Activated gamma-delta T cell (primary cell): ENCODE results near the gene NACAD.

ENCODE experiments used
- DNase-seq: peaks from one replicate; lab custom pipeline; 2025; lab: John Stamatoyannopoulos, UW

Gene NACAD

GRCh38 chr7:45074528-45075354 is 14.0 kb downstream of the NACAD start:
- no peak for DNase-seq

GRCh38 chr7:45073786-45074527 is 14.8 kb downstream of the NACAD start:
- DNase-seq, result no peak

- no peak for DNase-seq
These were observed 15.6 kb downstream of the NACAD start for GRCh38 chr7:45073031-45073785.

GRCh38 chr7:45072131-45073030 is 16.4 kb downstream of the NACAD start:
- DNase-seq, result no peak

GRCh38 chr7:45071528-45071927 is 17.2 kb downstream of the NACAD start:
- DNase-seq, result no peak

- no peak for DNase-seq
These were observed 18.5 kb downstream of the NACAD start for GRCh38 chr7:45070254-45070642.

- no peak for DNase-seq
These were observed 19.1 kb downstream of the NACAD start for GRCh38 chr7:45069444-45070253.

- DNase-seq, result no peak
These were observed 20.3 kb downstream of the NACAD start for GRCh38 chr7:45068236-45069023.

GRCh38 chr7:45067582-45067981 is 21.2 kb downstream of the NACAD start:
- no peak for DNase-seq

- DNase-seq, result no peak
These were observed 22.4 kb downstream of the NACAD start for GRCh38 chr7:45066409-45066808.

- DNase-seq, result no peak
These were observed 23.5 kb downstream of the NACAD start for GRCh38 chr7:45065031-45065995.

- no peak for DNase-seq
These were observed 24.6 kb downstream of the NACAD start for GRCh38 chr7:45064047-45064725.

- no peak for DNase-seq
These were observed 26.9 kb downstream of the NACAD start for GRCh38 chr7:45061806-45062425.

- no peak for DNase-seq
These were observed 27.4 kb downstream of the NACAD start for GRCh38 chr7:45061352-45061751.

- DNase-seq, result no peak
These were observed 28.5 kb downstream of the NACAD start for GRCh38 chr7:45060295-45060694.

- DNase-seq, result no peak
These were observed 30.9 kb downstream of the NACAD start for GRCh38 chr7:45057878-45058277.

GRCh38 chr7:45055594-45056219 is 33.1 kb downstream of the NACAD start:
- DNase-seq, result no peak
